Measurements from ENCODE around the gene TBC1D20. TPM values are rescaled to one million over a fixed set of nuclear protein-coding genes. Genes with fewer than 3 reads are reported as not detected.

The TBC1D20 gene
- total RNA-seq, 4 donors from 2014 or later = 34.9 to 47.7 (median 41.7) TPM

DNA sequence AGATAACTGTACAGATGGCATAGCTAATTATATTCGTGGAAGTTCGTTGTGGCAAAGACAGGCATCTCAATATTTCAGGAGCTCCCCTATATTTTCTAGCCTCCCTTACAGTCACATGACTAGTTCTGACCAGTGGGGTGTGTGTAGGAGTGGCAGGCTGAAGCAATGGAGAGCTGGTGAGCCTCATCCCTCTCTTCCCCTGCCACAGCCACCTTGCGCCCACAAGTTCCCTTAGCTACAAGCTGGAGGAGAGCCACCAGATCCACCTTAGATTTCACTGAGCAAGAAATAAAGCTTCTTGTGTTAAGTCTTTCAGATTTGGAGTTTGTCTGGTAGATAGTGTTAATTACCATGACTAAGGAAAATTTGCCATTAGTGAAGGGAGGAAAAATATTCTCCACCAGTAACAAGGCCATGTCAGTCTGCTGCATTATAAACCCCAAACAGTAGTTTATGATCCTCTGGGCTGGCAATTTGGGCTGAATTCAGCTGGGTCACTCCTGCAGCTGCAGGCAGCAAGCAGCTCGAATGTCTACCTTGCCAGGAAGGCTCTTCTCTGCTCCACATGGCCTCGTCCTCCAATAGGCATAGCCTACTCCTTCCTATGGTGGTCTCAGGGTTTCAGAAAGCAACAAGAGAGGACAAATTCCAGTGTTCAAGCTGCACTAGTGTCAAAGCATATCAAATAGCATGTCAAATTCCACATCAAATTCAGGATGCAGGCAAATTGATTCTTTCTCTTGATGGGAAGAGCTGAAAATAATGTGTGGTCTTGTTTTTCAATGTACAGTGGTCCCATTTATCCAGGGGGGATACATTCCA is 61.7 kb downstream of the TBC1D20 start:
- H3K27me3 ChIP-seq = no peaks in the 10 kb centered on the region
- H3K27ac ChIP-seq (replicated peaks in 1 of 4) = no peak overlapping the region
- 75% methylated on average over 5 of the region's 5 CpGs for WGBS
- intact Hi-C loops (cut with DNase I) = no loop called here
- H3K4me3 ChIP-seq = no peak overlapping the region
- no peaks in the 10 kb centered on the region for H3K4me1 ChIP-seq
- TF ChIP-seq EP300 (IDR thresholded peaks at IDR 0.05) (no peak), POLR2AphosphoS5 (IDR thresholded peaks at IDR 0.05) (no peak), POLR2A (IDR thresholded peaks at IDR 0.05; ENCODE audit: low read depth) (no peak)
- TF ChIP-seq, protein P1, sequence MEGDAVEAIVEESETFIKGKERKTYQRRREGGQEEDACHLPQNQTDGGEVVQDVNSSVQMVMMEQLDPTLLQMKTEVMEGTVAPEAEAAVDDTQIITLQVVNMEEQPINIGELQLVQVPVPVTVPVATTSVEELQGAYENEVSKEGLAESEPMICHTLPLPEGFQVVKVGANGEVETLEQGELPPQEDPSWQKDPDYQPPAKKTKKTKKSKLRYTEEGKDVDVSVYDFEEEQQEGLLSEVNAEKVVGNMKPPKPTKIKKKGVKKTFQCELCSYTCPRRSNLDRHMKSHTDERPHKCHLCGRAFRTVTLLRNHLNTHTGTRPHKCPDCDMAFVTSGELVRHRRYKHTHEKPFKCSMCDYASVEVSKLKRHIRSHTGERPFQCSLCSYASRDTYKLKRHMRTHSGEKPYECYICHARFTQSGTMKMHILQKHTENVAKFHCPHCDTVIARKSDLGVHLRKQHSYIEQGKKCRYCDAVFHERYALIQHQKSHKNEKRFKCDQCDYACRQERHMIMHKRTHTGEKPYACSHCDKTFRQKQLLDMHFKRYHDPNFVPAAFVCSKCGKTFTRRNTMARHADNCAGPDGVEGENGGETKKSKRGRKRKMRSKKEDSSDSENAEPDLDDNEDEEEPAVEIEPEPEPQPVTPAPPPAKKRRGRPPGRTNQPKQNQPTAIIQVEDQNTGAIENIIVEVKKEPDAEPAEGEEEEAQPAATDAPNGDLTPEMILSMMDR (IDR thresholded peaks at IDR 0.05) = no peak
- no peak for DNase-seq (ENCODE audit: extremely low spot score)
- H3K9me3 ChIP-seq = no peaks in the 10 kb centered on the region
- peaks cover 0 to 19% (median 17%) of the 10 kb centered on the region in 4 donors for H3K36me3 ChIP-seq

DNA sequence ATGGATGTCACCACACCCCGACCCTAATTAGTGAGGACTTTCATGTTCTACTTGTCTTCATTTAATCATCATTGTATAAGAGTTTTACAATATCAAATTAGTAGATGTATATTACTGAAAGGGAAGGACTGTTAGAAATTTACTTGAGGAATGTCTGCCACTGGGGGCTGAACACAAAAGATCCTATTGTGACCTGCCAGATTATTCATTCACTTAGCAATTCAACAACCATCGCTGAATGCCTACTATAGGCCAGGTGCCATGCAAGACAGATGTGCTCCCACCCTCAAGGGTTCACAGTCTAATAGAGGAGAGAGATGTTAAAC is 62.2 kb downstream of the TBC1D20 start:
- Histone ChIP-seq H3K4me1 (no peaks in the 10 kb centered on the region), H3K27me3 (no peaks in the 10 kb centered on the region), H3K27ac (replicated peaks in 1 of 4) (no peak overlapping the region), H3K9me3 (no peaks in the 10 kb centered on the region), H3K36me3 (peaks cover 0 to 22% (median 19%) of the 10 kb centered on the region in 4 donors), H3K4me3 (no peak overlapping the region)
- intact Hi-C loops (cut with DNase I) = no loop called here
- 63% methylated on average over 2 of the region's 2 CpGs for WGBS
- TF ChIP-seq EP300 (IDR thresholded peaks at IDR 0.05) (no peak), POLR2A (IDR thresholded peaks at IDR 0.05; ENCODE audit: low read depth) (no peak), POLR2AphosphoS5 (IDR thresholded peaks at IDR 0.05) (no peak)
- TF ChIP-seq, protein P1 (IDR thresholded peaks at IDR 0.05) = no peak
- DNase-seq (ENCODE audit: extremely low spot score) = no peak

DNA sequence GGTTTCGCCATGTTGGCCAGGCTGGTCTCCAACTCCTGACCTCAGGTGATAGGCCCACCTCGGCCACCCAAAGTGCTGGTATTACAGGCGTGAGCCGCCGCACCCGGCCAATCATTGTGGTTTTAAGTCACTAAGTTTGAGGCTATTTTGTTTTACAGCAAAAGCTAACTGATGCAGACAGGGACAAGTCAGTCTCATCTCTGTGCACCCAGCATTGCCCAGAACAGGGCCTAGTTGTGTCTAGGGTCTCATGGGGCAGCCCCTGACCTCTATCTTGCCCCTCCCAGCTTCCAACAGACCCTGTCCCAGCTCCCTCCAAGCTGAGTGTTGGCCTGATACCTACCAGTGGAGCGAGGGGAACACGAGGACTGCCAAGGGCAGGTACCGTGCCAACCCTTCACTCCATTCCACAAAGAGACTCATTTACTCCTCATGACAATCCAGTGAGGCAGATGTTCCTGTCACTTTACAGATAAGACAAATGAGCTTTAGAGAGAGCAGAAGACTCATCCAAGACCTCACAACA is 63.1 kb downstream of the TBC1D20 start:
- intact Hi-C loops (cut with DNase I) = no loop called here
- H3K9me3 ChIP-seq = no peaks in the 10 kb centered on the region
- H3K27me3 ChIP-seq = no peaks in the 10 kb centered on the region
- H3K4me3 ChIP-seq = no peak overlapping the region
- peaks cover 0 to 29% (median 24%) of the 10 kb centered on the region in 4 donors for H3K36me3 ChIP-seq
- H3K4me1 ChIP-seq = no peaks in the 10 kb centered on the region
- H3K27ac ChIP-seq (replicated peaks in 1 of 4) = no peak overlapping the region
- no peak for DNase-seq (ENCODE audit: extremely low spot score)
- TF ChIP-seq EP300 (IDR thresholded peaks at IDR 0.05) = no peak
- TF ChIP-seq POLR2A (IDR thresholded peaks at IDR 0.05; ENCODE audit: low read depth) = no peak
- TF ChIP-seq POLR2AphosphoS5 (IDR thresholded peaks at IDR 0.05) = no peak
- TF ChIP-seq, protein P1 (IDR thresholded peaks at IDR 0.05) = no peak
- WGBS = 98% methylated on average over 6 of the region's 9 CpGs

DNA sequence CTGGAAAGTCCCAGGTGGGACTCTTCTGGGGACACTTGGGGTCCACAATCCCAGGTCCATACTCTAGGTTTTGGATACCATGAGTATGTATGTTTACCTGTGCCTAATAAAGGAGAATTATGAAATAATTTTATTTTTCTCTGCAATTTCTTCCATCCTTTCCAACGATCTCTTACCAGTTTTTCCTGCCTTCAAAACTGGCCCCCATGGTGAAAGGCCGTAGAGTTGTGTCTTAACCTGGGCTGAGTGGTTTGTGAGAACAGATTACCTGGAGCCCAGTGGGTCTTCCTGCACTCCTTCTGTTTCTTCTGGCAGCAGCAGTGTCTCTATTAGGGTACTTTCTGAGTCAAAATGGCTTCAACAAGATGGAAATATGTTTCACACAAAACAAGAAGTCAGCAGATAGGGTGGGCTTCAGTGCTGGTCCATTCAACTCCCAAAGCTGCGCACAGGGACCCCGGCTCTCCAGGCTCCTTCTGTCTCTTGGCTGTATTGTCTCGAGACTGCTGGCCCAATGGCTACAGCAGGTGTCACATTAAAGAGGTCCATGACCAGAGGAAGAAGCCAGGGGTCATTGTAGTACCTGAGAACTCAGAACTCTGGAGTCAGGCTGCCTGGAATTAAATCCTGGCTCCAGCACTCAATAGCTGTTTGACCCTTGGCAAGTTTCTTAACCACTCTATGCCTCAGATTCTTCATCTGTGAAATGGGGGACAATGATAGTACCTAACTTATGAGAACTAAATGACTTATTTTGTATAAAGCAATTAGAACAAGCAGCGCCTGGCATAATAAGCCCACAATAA is 64.7 kb downstream of the TBC1D20 start:
- no peak overlapping the region for H3K4me3 ChIP-seq
- no peaks in the 10 kb centered on the region for H3K27me3 ChIP-seq
- no peak overlapping the region for H3K27ac ChIP-seq (replicated peaks in 1 of 4)
- WGBS = 91% methylated on average over 3 of the region's 6 CpGs
- intact Hi-C loops (cut with DNase I) = no loop called here
- peaks cover 0 to 45% (median 27%) of the 10 kb centered on the region in 4 donors for H3K36me3 ChIP-seq
- DNase-seq (ENCODE audit: extremely low spot score) = no peak
- TF ChIP-seq POLR2A (IDR thresholded peaks at IDR 0.05; ENCODE audit: low read depth) = no peak
- no peak for TF ChIP-seq POLR2AphosphoS5 (IDR thresholded peaks at IDR 0.05)
- no peak for TF ChIP-seq EP300 (IDR thresholded peaks at IDR 0.05)
- TF ChIP-seq, protein P1 (IDR thresholded peaks at IDR 0.05) = no peak
- no peaks in the 10 kb centered on the region for H3K4me1 ChIP-seq
- H3K9me3 ChIP-seq = no peaks in the 10 kb centered on the region
